Activated CD4-positive, alpha-beta T cell treated with anti-CD3 and anti-CD28 coated beads for 1 hour (primary cell): Measurements from ENCODE around the gene GID4.
A peak's percentile ranks its signal among the peaks of the same experiment; 100 is the strongest.
"Not testable (repeated sequence)": the region's sequence is repeated elsewhere in the genome, so short reads cannot be mapped to it uniquely, and the experiment has no call there.

Source experiments
- DNase-seq: peaks from one replicate; pipeline ENCODE4 v3.0.0-alpha.2; 2020

The GID4 gene

DNA sequence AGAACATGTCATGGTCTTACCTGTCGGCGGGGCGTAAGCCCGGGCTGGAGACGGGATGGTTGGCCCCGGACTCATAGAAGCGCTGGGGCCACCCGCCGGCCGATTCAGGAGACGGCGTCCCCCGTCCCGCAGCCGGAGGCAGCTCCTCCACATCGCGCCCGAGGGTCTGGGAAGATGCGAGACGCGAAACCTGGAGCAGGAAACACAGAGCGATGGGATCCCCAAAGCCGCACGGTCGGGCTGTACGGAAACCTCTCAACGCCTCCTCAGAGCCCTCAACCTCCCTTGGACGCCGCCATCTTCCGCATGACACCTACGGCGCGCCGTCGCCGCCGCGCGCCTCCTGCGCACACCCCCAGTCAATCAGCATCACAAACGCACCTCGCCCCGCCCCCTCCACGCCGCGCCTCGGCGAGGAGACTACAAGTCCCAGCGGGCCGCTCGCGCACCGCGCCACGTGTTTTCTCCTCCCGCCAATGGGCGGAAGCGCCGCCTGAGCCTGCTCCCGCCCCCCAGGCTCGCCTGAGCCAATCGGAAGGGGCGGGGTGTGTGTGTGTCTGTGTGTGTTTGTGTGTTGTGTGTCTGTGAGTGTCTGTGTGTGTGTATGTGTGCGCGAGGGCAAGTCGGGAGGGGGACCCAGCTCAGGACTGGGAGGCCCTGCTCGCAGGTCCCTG is at the start of gene GID4, which contains the start of gene ATPAF2:
Gene GID4, plus strand, starts transcription at position 548 of the 674 bp plus-strand sequence. Its CDS starts 57 bp downstream, at position 605.
Gene ATPAF2, minus strand, starts transcription at position 308 of the 674 bp plus-strand sequence. Its CDS starts 155 bp downstream, at position 153.
- DNase-seq = peak; percentile 99

DNA sequence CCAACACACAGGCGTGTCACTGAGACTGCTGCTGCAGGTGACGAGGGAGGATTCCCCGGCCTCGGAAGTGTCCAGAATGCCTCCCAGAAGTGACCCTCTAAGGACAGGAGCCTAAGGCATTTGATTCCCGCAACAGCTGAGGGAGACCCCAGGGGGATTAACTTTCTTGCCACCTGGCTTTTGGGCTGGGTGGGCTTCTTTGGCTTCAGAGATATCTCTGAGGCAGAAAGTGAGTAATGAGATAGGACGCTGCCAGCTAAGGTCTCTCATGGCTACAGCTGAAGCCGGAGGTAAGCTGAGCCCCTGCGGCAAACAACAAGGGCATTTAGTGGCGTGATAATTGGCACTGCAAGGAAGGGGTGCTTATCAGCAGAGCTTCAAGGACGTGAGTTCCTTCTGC is 49.6 kb upstream of the GID4 start:
- no peak for DNase-seq

DNA sequence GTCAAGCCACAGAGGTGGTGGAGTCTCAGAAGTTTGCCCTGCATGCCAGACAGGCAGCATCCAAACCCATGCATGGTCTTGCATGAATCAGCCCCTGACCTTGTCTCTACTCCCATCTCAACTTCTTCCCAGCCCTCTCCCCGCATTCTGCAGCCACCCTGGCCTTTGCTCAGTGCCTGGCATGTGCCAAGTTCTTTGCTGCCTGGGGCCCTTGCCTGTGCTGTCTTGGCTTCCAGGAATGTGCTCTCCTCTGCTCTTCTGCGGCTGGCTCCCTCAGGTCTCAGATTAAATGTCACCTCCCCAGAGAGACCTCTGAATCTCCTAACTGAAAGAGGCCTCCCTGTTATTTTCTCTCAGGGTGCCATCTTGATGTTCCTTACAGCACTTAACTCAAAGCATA is 48.9 kb upstream of the GID4 start:
- DNase-seq = no peak

DNA sequence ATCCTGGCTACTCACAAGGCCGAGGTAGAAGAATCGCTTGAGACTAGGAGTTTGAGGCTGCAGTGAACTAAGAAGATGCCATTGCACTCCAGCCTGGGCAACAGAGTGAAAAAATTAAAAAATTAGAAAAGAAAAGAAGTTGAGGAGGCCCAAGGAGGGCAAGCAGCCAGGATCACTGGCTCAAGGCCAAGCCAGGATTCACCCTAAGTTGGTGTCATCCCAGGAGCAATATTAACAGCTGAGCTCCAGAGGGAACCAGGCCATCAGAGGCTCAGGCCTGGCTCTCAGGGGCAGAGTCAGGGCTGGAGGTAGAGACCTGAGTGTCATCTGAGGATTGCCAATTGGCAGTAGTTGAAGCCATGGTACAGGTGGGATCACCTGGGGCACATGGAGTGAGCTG is 45.8 kb upstream of the GID4 start:
- no peak for DNase-seq

DNA sequence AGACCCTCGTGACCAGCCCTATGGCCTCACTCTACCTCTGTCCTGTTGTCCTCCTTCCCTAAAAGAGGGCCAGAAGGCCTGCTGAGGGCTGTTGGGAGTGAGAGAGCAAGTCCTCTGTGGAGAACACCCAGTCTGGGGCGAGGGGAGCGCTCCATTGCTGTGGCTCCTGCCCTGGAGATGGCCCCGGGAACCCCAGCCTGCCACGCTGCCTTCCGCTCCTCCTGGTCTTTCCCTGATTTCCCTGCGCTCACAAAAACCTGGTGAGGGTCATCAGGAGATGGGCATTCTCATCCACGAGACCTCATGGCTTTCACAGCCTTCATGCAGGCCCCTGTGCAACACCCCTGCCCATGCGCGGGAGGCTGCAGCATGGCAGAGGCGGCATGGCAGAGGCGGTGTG is 45.4 kb upstream of the GID4 start:
- DNase-seq = no peak

DNA sequence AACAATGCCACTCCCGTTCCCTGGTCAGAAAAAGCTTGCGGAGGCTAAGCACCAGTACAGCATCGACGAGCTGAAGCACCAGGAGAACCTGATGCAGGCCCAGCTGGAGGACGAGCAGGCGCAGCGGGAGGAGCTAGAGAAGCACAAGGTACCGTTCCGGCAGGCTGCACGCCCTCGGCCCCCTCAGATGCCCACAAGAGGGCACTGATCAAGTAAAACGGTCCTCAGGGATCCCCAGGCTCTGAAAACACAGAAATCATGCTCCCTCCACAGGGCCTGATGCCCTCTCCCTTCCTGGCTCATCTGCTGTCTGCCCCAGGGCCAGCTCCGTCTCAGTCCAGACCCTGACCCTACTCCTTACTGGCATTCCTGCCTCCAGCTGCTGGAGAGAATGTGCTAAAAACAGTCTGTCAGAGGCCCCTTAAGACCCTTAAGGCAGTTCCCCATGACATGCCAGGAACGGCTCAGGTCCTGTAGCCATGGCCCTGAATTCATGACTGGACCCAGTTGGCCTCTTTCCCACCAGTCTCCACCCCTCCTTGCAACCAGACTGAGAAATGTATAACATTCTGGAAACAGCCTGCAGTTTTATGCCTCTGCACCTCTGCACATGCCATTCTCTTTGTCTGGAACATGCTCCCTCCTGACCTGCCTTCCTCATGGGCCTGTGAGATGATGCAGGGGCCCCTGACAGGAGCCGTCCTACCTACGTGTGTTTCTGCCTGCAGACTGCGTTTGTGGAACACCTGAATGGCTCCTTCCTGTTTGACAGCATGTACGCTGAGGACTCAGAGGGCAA is 44.7 kb upstream of the GID4 start:
- DNase-seq = no peak

DNA sequence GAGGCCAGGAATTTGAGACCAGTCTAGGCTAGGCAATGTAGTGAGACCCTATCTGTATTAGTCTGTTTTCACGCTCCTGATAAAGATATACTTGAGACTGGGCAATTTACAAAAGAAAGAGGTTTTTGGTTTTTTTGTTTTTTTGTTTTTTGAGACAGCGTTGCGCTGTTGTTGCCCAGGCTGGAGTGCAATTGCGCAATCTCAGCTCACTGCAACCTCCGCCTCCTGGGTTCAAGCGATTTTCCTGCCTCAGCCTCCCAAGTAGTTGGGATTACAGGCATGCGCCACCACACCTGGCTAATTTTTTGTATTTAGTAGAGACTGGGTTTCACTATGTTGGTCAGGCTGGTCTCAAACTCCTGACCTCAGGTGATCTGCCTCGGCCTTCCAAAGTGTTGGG is 43.3 kb upstream of the GID4 start:
- not testable (repeated sequence) for DNase-seq

DNA sequence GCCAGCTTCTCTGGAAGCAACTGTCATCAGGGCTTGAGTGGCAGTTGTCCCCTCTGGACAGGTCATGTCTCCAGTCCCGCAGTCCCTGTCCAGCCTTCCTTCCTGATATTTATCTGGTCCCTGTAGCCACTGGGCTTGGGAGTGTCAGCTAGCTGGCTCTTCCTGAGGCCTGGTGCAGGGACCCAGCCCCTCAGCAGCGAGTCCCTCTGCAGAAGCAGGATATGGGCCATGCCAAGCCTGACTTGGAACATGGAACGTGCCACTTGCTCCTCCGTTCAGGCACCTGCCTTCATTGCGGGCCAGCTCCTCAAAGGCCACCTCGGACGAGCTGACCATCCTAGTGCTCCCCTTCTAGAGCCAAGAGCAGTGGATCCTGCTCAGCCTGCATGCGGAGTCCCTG is 40.3 kb upstream of the GID4 start:
- no peak for DNase-seq

DNA sequence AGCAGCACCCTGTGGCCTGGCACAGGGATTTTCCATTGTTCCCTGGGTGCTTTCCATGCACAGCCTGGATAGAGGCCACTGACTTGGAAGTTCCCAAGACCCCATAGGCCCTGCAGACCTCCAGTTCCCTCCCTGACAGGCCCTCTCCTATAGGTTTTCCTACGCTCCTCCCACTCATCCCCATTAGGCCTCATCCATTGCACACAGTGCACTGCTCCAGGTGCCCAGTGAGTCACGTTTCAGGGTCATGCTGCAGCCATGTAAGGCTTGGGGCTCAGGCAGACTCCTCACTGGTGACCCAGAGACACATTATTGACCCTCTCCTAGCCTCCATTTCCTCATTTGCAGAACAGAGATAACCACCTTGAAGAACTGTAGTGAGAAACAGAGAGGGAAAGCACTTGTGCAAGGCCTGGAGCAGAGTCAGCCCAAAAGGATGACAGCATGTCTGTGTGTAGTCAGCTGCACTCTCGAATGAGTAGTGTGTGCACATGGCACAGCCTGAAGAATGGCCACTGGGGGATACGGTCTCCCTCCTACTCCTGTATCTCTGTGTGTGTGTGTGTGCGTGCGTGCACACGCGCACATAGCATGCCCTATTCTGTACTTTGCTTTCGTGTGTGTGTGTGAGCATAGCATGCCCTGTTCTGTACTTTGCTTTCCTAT is 39.7 kb upstream of the GID4 start:
- DNase-seq = no peak

DNA sequence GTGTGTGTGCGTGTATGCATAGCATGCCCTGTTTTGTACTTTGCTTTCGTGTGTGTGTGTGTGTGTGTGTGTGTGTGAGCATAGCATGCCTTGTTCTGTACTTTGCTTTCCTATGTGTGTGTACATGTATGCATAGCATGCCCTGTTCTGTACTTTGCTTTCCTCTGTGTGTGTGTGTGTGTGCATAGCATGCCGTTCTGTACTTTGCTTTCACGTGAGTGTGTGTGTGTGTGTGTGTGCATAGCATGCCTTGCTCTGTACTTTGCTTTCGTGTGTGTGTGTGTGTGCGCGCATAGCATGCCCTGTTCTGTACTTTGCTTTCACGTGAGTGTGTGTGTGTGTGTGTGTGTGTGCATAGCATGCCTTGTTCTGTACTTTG is 39.2 kb upstream of the GID4 start:
- no peak for DNase-seq

DNA sequence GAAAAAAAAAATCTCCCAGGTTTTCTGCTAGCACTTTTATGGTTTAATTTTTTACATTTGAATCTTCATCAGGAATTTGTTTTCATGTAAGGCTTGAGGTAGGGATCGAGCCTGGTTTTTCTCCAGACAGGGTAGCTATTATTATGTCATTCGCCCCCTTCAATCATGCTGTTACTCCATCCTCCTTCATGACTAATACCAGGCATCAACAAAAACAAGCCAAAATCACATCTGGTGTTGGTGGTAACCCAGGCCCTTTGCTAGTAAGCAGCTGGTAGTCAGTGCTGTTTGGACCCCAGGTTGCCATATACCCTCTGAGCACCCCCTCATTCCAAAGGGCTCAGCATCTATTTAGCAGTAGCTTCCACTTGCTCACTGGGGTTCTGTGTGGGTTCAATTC is 37.0 kb upstream of the GID4 start:
- DNase-seq = no peak

DNA sequence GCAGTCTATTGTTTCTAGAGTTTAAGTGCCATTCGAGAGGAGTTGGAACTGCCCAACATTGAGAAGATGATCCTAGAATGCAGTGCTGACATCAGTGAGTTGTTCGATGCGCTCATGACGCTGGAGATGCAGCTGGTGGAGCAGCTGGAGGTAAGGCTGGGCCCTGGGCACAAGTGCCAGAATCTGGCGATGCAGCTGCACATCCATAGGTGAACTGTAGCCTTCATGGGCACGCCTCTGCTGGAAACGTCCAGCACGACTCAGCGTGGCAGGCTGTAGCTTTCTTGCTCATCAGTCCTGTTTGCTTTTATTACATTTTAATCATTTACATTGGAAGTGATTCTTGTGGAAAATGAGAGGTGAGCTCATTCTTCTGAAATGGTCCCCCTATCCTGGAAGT is 34.9 kb upstream of the GID4 start:
- no peak for DNase-seq

DNA sequence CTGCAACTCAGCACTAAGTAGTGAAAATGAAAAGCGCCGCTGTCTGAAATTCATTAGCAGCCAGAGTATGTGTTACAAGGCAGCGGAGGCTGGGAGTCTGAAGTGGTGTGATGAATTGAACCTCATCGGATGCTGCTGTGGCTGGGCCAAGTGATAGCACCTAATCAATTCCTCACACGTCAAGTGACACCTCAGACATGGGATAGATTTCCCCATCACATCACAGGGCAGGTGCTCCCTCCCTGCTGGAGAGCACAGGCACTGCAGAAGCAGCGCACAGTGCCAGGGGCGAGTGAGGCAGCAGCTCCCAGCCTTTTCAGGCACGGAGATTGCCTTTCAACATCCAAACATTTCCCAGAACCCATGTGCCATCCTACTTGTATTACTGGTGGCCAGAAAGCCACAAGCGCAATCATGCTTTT is 34.3 kb upstream of the GID4 start:
- DNase-seq = no peak

DNA sequence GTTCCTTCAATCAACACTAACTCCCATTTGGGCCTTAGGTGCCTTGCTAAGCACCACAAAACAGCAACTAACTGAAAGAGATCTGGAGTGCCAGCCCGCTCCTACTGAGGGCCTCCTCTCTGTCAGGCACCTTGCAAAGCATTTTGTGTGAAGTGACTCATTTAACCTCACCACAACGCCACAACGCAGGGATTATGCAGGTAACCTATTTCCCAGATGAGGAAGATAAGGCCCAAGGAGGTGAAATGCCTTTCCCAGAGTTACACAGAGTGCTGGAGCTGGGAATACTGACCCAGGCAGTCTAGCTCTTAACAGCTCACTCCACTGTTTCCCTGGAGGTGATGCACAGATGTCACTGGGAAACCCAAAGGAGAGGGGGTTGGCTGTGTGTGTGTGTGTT is 33.7 kb upstream of the GID4 start:
- no peak for DNase-seq

DNA sequence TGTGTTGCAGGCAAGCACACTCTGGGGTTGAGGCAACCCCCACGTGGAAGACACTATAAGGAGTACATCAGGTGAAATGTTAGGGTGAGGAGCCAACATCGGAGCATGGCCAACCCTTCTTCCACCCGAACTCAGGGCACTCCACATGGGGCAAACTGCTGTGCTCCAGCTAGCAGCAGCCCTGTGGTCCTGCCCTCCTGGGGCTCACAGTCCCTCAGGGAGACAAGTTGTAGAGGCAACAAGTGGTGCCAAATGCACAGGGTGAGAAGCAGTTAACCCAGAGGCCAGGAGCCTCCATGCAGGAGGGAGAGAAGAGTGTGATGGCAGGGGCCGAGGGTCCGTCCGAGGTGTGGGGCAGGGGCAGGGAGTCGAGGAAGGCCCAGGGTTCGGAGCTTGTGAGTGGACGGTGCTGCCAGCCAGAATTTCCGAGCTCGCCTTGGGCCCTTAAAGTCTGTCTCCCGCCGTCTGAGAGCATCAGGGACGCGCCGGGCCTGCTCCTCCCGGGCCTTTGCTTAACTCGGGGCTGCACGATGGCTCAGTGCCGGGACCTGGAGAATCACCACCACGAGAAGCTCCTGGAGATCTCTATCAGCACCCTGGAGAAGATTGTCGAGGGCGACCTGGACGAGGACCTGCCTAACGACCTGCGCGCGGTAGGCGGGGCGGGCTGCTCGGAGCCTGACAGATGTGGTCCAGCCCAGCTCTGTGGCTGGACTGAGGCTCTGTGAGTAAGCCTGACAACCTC is 32.5 kb upstream of the GID4 start:
- DNase-seq = no peak

DNA sequence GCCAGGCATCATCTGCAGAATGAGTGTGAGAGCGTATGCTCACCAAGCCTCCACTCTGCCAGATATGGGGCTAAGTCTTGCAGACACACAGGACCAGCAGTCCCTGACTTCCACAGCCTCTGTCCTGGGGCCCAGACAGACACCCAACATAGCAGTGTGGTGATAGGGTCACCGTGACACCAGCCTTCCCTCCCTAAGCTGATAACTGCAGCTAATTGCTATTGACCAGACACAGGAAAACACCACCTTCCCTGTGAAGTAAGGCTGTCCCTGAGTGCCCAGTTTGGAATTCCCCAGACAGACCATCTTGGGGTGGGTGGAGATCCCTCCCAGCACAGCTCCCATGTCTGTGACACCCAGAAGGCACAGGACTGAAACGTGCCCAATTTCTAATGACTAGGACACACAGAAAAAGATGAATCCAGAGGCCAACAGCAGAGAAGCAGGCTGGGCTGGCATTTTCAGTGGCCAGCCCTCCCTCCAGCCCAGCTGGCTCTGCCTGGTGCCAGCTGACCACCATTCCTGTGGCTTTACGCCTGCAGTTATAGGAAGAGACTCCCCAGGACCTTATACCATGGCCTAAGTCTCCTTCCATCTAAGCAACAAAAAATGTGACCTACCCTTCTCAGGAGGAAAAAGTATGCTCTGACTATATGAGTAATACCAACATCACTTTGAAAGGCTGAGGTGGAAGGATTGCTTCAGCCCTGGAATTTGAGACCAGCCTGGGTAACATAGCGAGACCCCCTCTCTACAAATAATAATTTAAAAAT is 30.5 kb upstream of the GID4 start:
- DNase-seq = no peak

DNA sequence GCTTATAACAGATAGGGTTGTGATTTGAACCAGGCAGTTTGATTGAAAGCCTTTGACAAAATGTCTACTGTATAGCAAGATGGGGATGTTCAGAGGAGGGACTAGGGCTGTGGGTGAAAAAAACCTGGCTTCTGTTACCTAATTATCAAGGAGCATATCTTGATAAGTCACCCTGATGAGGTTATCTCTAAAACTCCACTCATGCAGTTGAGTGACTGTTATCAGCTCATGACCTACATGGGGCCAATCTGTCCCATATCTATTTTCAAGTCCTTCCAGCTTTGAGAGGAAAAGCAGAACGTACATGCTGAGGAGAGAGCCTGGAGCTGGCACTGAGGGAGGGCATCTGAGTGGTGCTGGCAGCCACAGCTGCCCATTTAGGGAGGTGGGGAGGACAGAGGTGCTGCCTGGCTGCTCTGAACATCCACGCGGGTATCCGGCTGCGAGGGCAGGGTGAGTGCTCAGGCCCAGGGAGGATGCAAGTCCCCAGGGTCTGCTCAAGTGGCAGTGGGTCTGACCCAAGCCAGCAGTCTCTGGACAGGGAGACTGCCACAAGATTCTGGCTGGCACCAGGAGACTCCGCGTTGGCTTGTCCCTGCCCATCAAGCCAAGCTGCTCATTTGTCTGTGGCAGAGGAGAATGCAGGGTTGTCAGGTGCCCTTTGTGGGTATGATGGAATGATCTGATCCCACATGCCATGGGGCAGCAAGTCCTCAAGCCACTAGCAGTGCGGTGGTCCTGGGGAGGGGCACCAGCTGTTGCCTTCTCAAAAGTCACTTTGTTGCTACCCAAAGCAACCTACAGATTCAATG is 29.4 kb upstream of the GID4 start:
- no peak for DNase-seq

DNA sequence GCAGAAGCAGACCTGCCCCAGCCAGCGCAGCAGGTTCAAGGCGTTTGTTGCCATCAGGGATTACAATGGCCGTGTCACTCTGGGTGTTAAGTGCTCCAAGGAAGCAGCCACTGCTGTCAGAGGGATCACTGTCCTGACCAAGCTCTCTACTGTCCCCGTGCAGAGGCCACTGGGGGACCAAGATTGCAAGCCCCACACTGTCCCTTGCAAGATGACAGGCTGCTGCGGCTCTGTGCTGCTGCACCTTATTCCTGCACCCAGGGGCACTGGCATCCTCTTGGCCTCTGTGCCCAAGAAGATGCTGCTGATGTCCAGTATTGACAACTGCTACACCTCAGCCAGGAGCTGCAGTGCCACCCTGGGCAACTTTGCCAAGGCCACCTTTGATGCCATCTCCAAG is 27.9 kb upstream of the GID4 start:
- no peak for DNase-seq

DNA sequence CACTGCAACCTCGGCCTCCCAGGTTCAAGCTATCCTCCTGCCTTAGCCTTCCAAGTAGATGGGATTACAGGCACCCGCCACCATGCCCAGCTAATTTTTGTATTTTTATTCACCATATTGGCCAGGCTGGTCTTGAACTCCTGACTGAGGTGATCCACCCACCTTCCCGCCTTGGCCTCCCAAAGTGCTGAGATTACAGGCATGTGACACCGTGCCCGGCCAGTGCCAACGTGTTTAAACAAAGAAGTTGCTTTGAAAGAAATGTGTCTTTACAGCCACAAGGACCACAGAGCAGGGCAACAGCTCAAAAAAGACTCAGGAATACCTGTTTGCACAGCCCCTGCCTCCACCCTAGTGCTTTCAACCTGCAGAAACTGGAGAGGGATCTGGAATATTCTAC is 25.2 kb upstream of the GID4 start:
- no peak for DNase-seq

DNA sequence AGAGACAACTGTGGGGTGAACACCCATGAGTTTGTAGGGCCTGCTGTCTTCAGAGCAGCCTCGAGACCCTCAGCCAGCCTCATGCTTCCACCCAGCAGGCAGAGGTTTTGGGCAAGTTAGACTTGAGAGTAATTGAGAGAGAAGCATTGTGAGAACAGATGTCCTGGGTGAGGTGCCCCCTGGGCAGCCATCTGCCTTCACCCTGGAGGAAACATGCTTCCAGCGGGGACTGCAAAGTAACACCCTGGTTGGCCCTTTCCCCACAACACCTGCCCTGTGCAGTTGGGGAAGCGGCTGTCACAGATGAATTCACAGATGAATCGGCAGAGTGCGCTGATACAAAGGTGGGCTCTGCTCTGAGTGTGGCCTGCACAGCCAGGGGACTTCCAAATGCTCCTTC is 23.6 kb upstream of the GID4 start:
- no peak for DNase-seq

DNA sequence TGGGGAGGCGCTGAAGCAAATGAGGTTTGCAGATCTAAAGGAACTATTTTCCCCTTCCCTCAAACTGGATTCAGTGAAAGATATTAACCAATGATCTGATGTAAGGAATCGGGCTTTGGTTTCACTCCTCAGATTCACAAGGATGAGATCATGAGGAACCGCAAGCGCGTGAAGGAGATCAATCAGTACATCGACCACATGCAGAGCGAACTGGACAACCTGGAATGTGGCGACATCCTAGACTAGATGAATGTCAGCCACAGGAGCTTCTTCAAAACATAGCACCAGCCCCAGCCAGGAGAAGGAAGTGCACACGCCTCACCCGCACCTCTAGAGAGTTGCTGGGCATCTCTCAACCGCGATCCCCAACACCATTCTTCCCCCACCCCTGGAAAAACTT is 22.8 kb upstream of the GID4 start:
- DNase-seq = no peak

DNA sequence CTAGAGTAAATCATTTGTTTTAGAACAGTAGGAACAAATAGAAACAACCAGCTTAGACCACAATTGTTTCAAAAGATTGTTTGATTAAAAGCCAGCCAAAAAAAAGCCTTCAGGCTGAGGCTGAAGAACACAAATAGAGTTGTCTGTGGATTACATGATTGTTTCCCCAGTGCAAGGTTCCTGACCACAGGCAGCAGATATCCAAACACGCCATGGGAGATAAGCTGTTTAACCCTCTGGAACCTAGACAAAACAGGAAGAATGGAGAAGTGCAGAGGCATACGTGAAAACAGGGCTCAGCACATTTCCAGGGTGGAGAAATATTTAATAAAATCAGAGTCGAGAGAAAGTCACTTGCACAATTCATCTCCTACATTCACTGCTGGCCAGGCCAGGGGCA is 21.2 kb upstream of the GID4 start:
- no peak for DNase-seq
